ENCODE results near the gene PCSK2.

- TF ChIP-seq EZH2phosphoT487 (IDR thresholded peaks at IDR 0.05; ENCODE audit: borderline replicate concordance, low read length) = no peak
- no peak for TF ChIP-seq CTCF (IDR thresholded peaks at IDR 0.05; ENCODE audit: low read depth, low read length, poor library complexity, severe bottlenecking)
These were observed 6.8 kb downstream of the PCSK2 start for GRCh38 chr20:17233626-17234025.
